Kasumi-1 (cell line): ENCODE data around the gene PDZRN3.
"Not testable (repeated sequence)": the region's sequence is repeated elsewhere in the genome, so short reads cannot be mapped to it uniquely, and the experiment has no call there.

Experiments
- DNase-seq, 2 experiments: peaks; one replicate each; lab custom pipeline; 2025; lab: John Stamatoyannopoulos, UW

The PDZRN3 gene

GRCh38 chr3:73490453-73491286, 134.1 kb downstream of the PDZRN3 start:
- DNase-seq, result no peak

- DNase-seq, result no peak
These were observed 138.8 kb downstream of the PDZRN3 start for GRCh38 chr3:73485877-73486330.

GRCh38 chr3:73484656-73485248, 140.0 kb downstream of the PDZRN3 start:
- DNase-seq, result no peak

GRCh38 chr3:73481888-73482287, 142.9 kb downstream of the PDZRN3 start:
- DNase-seq, result no peak

GRCh38 chr3:73480187-73480672, 144.5 kb downstream of the PDZRN3 start:
- DNase-seq, result no peak

GRCh38 chr3:73479325-73479724, 145.4 kb downstream of the PDZRN3 start:
- no peak for DNase-seq

- DNase-seq, result no peak
These were observed 145.9 kb downstream of the PDZRN3 start for GRCh38 chr3:73478858-73479257.

GRCh38 chr3:73475717-73476116, 149.0 kb downstream of the PDZRN3 start:
- DNase-seq, result no peak

GRCh38 chr3:73475175-73475574, 149.6 kb downstream of the PDZRN3 start:
- no peak for DNase-seq

- no peak for DNase-seq
These were observed 150.1 kb downstream of the PDZRN3 start for GRCh38 chr3:73474619-73475018.

GRCh38 chr3:73473898-73474416, 150.8 kb downstream of the PDZRN3 start:
- DNase-seq, result no peak

- no peak for DNase-seq
These were observed 151.4 kb downstream of the PDZRN3 start for GRCh38 chr3:73473181-73473897.

GRCh38 chr3:73471986-73472787, 152.6 kb downstream of the PDZRN3 start:
- no peak for DNase-seq

GRCh38 chr3:73470860-73471259, 153.9 kb downstream of the PDZRN3 start:
- no peak for DNase-seq

GRCh38 chr3:73469331-73469730, 155.4 kb downstream of the PDZRN3 start:
- no peak for DNase-seq

- DNase-seq, result no peak
These were observed 157.5 kb downstream of the PDZRN3 start for GRCh38 chr3:73467211-73467610.

GRCh38 chr3:73465926-73466325, 158.8 kb downstream of the PDZRN3 start:
- DNase-seq, result no peak

GRCh38 chr3:73464126-73464525, 160.6 kb downstream of the PDZRN3 start:
- DNase-seq, result not testable (repeated sequence)

- no peak for DNase-seq
These were observed 163.2 kb downstream of the PDZRN3 start for GRCh38 chr3:73461547-73461946.

GRCh38 chr3:73459711-73460110, 165.0 kb downstream of the PDZRN3 start:
- DNase-seq, result no peak

- no peak for DNase-seq
These were observed 171.1 kb downstream of the PDZRN3 start for GRCh38 chr3:73453666-73454065.

GRCh38 chr3:73452729-73453128, 172.0 kb downstream of the PDZRN3 start:
- DNase-seq, result no peak
